NCI-H2196 (cell line): ENCODE results near the gene TEK.

Experiments used
- DNase-seq: peaks from one replicate; lab custom pipeline; 2025; ENCODE audit not compliant: unreplicated experiment; lab: John Stamatoyannopoulos, UW

TEK gene

DNA sequence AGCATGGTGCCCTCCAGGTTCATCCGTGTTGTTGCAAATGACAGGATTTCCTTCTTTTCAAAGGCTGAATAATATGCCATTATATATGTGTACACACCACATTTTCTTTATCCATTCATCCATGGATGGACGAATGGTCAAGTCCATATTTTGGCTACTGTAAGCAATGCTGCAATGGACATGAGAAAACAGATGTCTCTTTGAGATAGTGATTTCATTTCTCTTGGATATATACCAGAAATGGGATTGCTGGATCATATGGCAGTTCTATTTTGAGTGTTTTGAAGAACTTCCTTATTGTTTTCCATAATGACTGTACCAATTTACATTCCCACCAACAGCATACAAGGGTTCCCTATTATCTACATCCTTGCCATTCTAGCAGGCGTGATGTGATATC, 67.9 kb downstream of the TEK start:
- DNase-seq = no peak

DNA sequence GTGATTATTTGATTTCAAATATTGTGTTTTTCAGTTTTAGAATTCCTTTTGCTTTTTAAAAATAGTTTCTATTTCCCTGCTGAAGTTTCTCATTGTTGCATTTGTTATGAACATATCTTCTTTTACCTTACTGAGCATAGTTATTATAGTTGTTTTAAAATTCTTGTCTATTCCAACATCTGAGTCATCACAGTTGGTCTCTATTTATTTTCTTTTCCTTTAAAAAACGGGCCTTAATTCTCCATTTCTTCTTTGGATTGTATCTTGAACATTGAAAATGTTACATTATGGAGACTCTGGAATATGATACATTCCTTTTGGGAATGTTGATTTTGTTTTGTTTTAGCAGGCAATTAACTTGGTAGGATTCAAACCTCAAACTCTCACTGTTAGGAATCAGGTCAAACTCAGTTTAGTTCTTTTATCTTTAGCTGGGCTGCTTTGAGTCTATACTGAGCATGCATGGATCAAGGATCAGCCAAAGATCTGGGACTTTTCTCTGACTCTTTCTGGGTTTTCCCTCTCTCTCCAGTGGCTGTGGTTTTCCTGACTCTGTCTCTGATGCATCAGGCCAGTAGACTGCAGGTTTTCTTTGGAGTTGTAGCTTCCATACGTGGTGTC, 70.3 kb downstream of the TEK start:
- DNase-seq = no peak

DNA sequence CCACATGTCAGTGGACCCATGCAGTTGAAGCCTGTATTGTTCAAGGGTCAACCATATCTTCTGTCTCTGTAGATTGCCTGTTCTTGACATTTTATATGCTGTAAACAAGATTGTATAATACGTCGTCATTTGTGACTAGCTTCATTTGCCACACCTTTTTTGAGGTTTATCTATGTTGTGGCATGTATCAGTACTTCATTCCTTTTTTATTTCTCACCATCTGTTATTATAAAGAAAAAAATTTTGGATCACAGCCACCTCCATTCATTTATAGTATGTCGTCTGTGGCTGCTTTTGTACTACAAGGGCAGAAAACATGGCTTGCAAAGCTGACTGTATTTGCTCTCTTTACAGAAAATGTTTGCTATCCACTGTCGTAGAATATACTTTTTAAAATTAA, 72.4 kb downstream of the TEK start:
- DNase-seq = no peak

DNA sequence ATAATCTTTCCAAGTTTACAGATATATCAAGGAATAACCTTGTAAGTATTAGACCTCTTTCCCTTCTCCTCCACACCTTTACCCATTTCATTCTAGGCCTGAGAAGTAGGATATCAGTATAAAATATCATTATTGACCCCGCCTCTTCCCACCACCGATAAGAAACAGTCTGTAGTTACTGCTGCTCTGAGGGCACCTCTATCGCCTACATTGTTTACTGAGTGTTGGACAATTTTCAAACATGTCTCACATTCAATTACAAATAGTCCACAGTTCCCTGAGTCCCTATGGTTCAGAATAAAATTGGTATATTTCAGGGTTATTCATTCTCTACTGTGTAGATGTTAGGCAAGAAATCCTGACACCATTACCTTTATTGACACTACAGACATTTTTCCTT, 73.4 kb downstream of the TEK start:
- no peak for DNase-seq

DNA sequence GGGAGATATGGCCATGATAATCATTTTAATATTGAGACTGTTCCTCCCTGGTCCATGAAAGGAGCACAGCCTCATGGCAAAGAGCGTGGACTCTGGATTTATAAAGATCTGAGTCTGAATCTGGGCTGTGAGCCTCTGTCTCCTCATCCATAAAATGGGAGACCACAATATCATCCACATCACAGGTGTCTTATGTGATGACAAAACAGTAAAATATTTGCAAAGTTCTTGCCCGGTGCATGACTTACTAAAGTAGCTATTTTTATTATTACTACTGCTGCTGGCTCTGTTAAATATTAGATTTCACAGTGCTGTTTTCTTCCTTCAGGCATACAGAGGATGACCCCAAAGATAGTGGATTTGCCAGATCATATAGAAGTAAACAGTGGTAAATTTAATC, 74.1 kb downstream of the TEK start:
- DNase-seq = no peak

DNA sequence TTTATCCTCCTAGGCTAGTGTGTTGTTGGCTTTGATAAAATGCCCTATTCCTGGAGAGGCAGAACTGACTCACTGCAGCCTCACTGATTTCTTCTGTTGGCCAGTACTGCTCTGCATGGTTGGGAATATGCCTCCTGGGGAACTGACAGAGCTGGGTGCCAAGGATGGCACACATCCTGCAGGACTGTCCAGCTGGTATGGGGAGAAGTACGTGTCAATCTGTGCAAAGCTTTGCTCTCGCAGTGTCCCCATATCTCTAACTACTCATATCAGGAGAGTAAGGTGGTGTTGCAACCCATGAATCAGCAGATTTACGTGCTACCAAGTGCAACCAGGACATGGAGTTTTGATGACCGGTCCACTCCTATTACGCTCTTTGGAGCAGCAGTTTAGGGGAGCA, 74.7 kb downstream of the TEK start:
- no peak for DNase-seq

DNA sequence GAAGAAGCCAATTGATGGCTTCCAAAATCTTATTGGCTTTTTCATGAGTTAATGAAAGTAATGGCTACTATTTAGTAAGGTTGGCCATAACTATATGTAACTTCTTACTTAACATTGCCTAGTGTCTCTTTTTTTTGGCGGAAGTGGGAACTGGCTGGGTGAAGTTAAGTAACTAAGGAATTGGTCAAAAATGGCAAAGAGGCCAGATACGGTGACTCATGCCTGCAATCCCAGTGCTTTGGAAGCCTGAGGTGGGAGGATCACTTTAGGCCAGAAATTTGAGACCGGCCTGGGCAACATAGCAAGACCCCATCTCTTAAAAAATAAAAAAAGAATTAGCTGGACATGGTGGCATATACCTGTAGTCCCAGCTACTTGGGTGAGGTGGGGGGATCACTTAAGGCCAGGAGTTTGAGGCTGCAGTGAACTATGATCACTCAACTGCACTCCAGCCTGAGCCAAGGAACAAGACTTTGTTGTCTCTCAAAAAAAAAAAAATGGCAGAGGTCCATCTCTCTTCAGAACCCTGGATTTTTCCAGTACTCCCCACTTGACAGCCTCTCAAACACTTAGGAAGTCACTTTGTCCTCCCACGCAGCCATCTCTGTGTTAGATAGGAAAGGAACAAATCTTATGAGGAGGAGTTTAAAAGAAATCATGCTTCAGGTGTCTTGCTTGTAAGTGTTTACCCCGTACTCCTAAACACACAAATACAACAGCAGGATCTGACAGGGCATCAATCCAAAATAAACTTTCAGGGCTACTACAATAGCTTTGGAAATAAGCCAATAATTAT, 75.7 kb downstream of the TEK start:
- no peak for DNase-seq

DNA sequence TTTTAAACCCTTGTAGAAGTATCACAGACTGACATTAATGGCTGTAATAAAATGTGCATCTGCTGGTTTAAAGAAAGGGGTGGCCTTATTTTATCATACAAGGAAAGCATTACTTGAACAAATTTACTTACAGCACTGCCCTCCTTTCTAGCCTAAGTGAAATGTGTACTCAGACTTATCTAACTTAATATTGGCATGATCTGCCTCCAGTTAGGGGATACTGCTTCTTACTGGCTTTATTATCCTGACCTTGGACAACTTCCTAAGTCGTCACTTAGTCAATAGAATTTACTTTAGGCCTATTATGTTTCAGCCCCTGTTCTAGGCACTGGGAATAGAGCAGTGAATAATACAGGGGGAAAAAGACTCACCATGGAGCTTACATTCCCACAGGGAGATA, 79.4 kb downstream of the TEK start:
- no peak for DNase-seq

DNA sequence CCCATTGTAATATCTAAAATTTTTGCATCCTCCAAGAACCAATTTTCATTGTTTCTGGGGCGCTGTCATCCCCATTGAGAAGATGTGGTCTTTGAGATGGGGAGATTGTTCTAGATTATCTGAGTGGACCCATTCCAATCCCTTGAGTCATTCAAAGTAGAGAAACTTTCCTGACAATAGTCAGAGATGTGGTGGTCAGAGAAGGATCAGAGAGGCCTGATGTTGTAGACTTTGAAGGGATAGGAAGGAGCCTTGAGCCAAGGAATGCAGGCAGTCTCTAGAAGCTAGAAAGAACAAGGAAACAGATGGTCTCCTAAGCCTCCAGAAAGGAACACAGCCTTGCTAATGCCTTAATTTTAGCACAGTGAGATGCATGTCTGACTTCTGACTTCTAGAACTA, 80.4 kb downstream of the TEK start:
- no peak for DNase-seq

DNA sequence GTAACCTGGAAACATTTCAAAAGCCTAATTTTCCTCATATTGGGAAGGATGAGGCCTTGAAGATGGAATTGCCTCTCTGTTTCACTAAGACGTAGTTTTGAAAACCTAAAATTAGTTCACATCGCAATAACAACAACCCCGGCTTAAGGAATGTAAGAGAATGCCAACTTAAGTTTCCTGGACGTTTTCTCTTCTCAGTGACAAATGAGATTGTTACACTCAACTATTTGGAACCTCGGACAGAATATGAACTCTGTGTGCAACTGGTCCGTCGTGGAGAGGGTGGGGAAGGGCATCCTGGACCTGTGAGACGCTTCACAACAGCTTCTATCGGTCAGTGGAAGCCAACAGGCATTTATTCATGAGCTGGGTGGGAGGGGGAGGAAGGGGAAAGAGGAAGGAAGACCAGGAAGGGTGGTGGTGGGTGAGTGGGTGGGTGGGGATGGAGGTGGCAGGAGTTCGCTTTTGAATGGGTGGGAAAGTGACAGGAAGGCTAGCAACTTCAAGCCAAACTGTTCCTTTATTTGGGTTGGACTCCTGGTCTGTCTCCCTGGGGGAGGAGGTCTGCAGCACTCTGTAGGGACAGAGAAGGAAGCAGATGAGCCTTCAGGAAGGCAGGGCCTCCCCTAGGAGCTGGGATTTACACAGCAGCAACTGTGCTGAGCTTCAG, 83.4 kb downstream of the TEK start:
- no peak for DNase-seq

DNA sequence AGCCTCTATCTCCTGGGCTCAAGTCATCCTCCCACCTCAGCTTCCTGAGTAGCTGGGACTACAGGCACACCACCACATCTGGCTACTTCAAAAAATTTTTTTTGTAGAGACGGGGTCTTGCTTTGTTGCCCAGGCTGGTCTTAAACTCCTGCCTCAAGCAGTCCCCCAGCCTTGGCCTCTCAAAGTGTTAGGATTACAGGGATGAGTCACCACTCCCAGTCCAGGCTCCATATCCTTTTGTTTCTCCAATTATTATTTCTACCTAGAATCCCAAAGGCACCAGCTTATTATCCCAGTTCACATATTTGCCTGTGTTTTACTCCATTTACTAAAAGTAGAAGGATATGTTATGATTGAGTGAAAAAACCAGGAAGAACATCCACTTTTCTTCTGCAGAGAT, 84.9 kb downstream of the TEK start:
- no peak for DNase-seq

DNA sequence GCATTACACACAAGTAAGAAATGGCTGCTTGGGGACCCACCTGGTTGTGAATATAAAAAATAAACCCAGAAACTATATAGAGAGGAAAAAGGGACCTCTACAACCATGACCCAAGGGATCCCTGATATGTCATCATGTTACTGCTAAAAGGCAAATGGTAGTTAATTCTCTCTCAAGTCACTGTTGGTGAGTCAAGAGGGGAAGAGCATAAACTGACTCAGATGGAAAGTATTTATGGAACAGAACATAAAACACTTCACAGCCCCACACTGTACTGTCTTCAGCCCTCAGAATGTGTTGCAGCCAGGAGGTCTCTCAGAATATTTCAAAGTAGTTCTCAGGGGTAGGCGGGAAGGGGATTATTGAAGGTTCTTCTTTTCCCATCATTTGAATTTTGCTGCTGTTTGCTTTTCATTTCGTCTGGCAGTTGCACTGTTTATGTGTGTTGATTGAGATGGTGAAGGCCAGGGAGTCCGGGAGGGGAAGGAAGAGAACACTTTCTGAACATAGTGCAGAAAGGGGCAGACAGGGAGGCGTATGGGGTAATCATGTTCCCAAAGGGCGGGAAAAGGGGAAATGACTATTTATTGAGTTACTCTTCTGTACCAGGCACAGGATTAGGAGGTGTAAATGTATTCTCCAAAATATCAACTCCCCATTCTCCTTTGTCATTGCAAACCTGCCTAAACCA, 85.5 kb downstream of the TEK start:
- no peak for DNase-seq

DNA sequence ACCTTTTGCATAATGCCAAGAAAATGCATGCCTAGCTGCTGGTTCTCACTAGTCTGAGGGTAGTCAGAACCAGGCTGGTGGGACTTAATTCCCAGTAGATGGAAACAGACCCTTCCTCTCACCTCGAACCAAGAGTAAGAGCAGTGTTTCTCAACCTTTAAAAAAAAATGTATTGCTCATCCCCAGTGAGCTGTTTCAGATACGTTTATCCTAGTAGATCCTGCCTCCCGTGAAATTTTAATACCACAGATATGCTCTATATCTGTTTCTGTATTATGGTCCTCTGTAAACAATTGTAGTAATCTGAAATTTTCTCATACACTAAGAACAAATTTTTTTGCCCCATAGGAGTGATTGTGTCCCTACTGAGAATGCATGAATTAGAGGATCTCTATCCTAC, 86.2 kb downstream of the TEK start:
- DNase-seq = no peak

DNA sequence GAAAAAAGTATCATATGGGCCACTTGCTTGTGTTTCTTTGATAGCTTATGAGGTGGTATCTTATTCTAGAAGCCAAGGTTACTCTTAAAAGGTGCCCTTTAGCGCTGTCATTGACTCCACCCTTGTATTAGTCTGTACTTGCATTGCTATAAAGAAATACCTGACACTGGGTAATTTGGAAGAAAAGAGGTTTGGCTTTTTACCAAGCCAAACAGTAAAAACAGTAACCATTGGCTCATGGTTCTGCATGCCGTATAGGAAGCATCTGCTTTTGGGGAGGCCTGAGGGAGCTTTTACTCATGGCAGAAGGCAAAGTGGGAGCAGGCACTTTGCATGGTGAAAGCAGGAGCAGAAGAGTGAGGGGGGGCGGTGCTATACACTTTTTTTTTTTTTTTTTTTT, 87.4 kb downstream of the TEK start:
- no peak for DNase-seq

DNA sequence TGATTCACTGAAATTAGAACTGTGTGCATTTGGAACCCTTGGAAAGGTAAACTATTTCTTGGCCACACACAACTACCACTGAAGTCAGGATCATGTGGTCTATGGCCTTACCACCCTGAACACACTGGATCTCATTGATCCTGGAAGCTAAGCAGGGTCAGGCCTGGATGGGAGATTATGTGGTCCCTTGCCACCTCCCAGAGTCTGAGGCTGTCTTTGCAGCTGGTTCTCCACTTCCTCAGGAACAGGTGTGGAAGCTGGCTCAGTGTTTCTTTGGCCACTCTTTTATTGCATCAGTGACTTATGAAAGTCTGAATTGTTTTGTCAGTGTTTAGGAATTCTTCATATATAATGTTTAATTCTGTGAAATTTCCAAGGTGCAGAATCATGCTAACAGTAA, 89.2 kb downstream of the TEK start:
- no peak for DNase-seq

DNA sequence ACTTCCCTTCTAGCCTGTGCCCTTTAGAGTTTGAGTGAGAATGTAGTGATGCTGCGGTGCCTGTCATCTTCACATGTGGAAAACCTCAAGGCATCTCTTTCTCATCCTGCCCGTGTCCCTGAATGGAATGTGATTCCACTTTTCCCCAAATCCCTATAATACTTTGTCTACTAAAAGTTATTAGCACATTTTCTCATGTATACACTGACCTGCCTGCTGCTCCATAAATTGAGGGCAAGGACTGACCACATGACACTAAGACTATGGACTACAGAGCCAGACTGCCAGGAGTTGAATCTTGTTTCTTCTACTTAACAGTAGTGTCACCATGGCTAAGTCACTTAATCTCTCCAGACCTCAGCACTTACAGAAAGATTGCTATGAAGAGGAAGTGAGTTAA, 93.0 kb downstream of the TEK start:
- no peak for DNase-seq

DNA sequence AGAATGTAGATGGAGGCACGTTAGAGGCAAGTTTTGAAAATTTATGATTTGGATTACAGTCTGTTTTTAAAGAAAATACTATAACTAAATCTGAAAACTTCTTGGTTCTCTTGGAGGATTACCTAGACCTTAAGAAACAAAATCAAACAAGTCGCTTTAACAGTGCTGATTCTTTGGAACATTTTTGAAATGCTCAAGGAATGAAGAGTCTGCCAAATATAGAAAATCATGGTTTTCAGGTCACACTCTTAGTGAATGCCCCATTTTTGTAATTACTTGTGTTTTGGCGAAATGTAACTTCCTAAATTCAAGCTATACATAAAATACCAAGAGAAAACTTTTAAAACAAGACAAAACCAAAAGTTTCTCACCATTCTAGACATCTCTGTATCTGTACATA, 94.8 kb downstream of the TEK start:
- no peak for DNase-seq

DNA sequence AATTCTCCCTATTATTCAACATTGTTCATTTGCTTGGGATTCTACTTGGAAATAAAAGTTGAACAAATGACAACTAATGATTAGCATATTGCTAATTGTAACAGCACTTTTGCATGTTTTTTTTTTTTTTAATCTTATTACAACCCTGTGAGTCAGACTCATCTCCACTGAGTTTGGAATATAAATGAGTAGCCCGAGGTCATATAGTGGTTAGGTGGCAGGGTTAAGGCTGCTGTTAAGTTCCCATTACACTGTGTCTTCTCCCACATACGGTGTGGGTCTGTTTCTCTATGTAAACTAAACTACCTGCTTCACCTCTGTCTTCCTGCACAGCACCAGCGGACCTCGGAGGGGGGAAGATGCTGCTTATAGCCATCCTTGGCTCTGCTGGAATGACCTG, 95.6 kb downstream of the TEK start:
- no peak for DNase-seq

DNA sequence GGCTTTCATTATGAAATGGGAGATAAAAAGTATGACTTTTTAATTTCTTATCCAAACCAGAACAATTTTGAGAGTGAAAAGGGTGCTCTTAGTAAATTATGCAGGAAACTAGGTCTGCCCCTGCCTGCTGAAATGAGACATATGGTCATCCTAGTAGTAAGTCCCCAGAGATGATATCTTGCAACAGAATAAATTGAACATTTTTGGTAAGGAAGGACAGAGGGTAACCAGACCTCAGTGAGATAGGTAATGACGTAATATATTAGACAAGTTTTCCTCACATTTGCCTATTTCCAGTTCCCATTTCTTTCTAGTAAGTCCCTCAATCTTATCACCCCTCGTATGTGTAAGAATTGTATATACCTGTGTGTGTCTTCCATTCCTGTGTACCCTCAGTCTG, 96.2 kb downstream of the TEK start:
- no peak for DNase-seq

DNA sequence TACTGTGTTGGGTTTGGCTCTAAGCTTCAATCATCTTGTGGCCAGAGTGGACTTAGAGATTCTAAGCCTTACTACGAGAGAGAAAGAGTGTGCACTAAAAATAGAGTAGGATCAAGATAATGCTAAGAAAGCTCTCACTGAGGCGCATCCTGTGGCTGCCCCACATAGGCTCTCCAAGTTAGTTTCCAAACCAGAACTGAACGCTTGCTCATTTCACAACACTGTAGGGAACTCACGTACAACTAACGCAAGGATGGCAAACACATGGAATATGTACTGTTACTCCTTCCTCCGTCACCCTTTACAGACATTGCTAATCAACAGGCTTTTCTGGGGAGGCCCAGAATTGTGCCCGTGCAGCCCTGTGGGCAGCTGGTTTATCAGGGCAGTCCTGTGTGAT, 97.0 kb downstream of the TEK start:
- no peak for DNase-seq

DNA sequence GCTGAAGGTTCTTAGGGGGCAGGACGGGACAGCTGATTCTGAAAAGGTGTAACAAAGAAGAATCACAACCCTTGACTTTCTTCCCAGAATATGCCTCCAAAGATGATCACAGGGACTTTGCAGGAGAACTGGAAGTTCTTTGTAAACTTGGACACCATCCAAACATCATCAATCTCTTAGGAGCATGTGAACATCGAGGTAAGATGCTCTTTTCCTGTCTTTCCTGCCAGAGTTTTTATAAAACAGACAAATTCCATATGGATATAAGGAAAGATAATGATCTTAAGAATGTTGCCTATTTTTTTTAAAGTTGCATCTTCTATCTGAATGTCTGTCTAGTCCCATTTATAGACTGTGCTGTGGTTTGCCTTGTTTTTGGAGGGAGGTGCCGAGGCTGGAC, 100.0 kb downstream of the TEK start:
- no peak for DNase-seq

DNA sequence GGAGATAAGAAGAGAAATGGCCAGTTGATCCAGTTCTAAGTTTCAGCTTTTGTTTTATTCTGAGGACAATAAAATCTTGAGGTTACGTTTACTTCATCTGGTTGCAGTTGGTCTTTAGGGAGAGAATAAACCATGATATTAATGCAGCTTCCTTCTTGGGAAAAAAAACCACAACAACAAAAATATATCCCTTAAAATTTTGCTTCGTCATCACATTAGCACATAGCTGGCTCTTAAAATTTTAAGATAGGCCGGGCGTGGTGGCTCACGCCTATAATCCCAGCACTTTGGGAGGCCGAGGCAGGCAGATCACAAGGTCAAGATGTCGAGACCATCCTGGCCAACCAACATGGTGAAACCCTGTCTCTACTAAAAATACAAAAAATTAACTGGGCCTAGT, 101.6 kb downstream of the TEK start:
- DNase-seq = no peak
